Measurements from ENCODE around the gene OPCML. TPM values are rescaled to one million over a fixed set of nuclear protein-coding genes. Genes with fewer than 3 reads are reported as not detected.

OPCML gene
- total RNA-seq, 4 donors from 2014 or later, result 0.16 TPM; not detected in 3

GRCh38 chr11:132874638-132875037, 657.7 kb downstream of the OPCML start:
- 74 to 78% methylated on average over 6 of the region's 6 CpGs for WGBS, 2 donors
- no peak for DNase-seq (ENCODE audit: low spot score in 2 of 2)
- TF ChIP-seq CTCF (IDR thresholded peaks at IDR 0.05) (no peak), POLR2A (IDR thresholded peaks at IDR 0.05) (no peak)
- intact Hi-C loops (cut with DNase I; ENCODE audit: low total_unique reads), result no loop called here
- no peak overlapping the region for H3K4me3 ChIP-seq (ENCODE audit: low read depth, poor library complexity, severe bottlenecking)

DNA sequence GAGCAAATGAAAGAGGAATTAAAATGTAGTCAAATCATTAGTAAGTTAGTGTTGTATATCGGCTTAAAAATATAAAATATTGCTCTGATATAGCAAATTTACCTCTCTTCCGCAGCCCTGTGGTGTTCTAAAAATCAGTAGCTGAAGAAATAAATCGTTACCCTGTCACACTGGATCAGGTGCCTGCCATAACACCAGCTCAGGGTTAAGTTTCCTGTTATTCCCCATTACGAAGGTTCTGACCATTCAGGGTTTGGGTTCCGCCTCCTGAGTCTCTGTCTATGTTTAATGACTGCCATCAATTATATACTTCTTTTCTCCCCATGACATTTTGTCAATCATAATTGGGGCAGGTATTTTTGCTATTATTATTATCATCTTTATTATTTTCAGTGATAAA, 658.5 kb downstream of the OPCML start:
- intact Hi-C loops (cut with DNase I; ENCODE audit: low total_unique reads), result no loop called here
- no peak for DNase-seq (ENCODE audit: low spot score in 2 of 2)
- no peak overlapping the region for H3K4me3 ChIP-seq (ENCODE audit: low read depth, poor library complexity, severe bottlenecking)
- no peak for TF ChIP-seq POLR2A (IDR thresholded peaks at IDR 0.05)
- no peak for TF ChIP-seq CTCF (IDR thresholded peaks at IDR 0.05)
- 72 to 81% methylated on average over 5 of the region's 5 CpGs for WGBS, 2 donors

- H3K4me3 ChIP-seq (ENCODE audit: low read depth, poor library complexity, severe bottlenecking), result no peak overlapping the region
- DNase-seq (ENCODE audit: low spot score in 2 of 2), result no peak
- TF ChIP-seq POLR2A (IDR thresholded peaks at IDR 0.05), result no peak
- TF ChIP-seq CTCF (IDR thresholded peaks at IDR 0.05), result no peak
- 73 to 75% methylated on average over 10 of the region's 10 CpGs for WGBS, 2 donors
- intact Hi-C loops (cut with DNase I; ENCODE audit: low total_unique reads), result no loop called here
These were observed 660.1 kb downstream of the OPCML start for GRCh38 chr11:132872211-132872610.

DNA sequence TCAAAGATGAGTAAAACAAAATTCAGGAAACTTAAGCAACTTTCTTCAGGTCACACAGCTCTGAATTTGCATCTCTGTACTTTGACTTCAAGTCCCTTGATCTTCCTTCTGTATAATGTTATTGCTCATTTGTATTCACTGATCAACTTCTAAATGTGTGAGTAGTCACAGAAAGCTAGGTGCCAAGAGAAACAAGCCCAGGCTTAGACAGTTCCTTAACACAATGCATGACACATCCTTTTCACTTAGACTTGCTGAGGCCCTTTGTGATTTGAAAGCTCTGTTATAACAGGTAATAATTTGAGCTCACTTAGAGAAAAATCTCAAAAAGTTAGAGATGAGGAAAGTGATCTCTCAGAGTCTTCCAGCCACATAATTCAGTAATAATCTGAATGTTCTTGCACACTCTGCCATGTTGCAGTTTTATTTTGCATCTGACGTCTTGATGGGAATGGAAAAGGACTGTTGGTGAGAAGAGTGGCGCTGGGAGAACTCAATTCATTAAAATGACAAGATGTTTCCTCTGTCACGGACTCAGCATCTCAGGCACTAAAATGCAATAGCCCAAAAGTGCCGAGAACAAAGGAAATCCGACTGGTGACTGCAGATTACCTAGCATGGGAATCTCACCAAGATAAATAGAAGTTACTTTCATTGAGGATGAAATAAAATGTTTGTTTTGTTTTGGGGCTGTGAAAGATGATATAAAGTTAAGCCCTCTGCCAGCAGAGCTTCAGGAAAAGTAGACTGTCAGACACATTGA, 665.3 kb downstream of the OPCML start:
- no peak overlapping the region for H3K4me3 ChIP-seq (ENCODE audit: low read depth, poor library complexity, severe bottlenecking)
- 33 to 36% methylated on average over 5 of the region's 5 CpGs for WGBS, 2 donors
- DNase-seq (ENCODE audit: low spot score in 2 of 2), result no peak
- TF ChIP-seq CTCF (IDR thresholded peaks at IDR 0.05), result no peak
- TF ChIP-seq POLR2A (IDR thresholded peaks at IDR 0.05), result no peak
- intact Hi-C loops (cut with DNase I; ENCODE audit: low total_unique reads), result no loop called here

- TF ChIP-seq POLR2A (IDR thresholded peaks at IDR 0.05), result no peak
- no peak for TF ChIP-seq CTCF (IDR thresholded peaks at IDR 0.05)
- H3K4me3 ChIP-seq (ENCODE audit: low read depth, poor library complexity, severe bottlenecking), result no peak overlapping the region
- 85% methylated on average over 5 of the region's 5 CpGs for WGBS, 2 donors
These were observed 666.7 kb downstream of the OPCML start for GRCh38 chr11:132865623-132866022.

More at GRCh38 chr11:132865623-132866022, 666.7 kb downstream of the OPCML start:
- intact Hi-C loops (cut with DNase I; ENCODE audit: low total_unique reads), result no loop called here
- DNase-seq (ENCODE audit: low spot score in 2 of 2), result no peak

All from lower leg skin (tissue), 4 donors.